Erythroblast (primary cell): ENCODE measurements around the gene CAPG.

ENCODE experiments used
- DNase-seq, 2 experiments: peaks; one replicate each; lab custom pipeline; 2025; lab: John Stamatoyannopoulos, UW
- GATA1 ChIP-seq: IDR thresholded peaks from 2 replicates; pipeline ENCODE4 v1.6.1; 2011; ENCODE audit warnings: low read depth, mild to moderate bottlenecking, control low read depth, low read length, moderate library complexity
- POLR2A ChIP-seq: IDR thresholded peaks from 2 replicates; pipeline ENCODE4 v1.6.1; 2011; ENCODE audit warnings: mild to moderate bottlenecking, low read length

Gene CAPG

GRCh38 chr2:85405201-85406059, 4.7 kb downstream of the CAPG start:
- no peak for TF ChIP-seq POLR2A
- TF ChIP-seq GATA1, result no peak
- no peak for DNase-seq

DNA sequence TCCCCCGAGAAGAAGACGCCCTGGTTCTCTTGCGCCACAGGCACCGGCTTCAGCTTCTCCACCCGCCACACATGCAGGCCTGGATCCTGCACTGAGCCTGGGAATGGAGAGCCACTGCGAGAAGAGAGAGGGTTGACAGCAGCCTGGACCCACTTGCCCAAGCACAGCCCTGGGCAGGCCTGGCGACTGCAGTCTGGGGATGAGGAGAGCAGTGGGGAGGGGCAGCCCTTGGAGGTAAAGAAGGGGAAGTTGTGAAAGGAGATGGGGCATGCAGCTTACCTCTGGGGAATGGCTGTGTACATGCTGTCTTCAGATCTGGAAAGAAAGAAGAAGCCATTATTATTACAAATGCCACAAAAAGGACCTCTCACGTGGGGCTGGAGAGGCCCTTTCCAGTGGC, 8.3 kb downstream of the CAPG start:
- TF ChIP-seq POLR2A (no peak), GATA1 (no peak)
- DNase-seq, result no peak

DNA sequence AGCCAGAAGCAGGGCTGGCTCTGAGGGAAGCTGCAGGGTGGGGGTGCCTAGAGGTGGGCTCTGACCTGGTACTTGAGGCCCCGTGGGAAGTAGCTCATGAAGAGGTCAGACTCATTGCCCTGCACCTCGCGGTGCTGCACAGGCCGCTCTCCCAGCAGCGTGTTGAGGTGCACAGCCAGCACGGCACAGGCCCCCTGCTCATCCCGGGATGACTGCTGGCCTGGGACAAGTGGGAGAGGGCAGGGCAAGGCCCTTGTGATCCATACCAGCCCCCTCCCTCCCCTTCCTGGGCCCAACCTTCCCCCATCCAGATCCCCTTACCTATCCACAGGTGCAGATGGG, 8.7 kb downstream of the CAPG start:
- TF ChIP-seq POLR2A (no peak), GATA1 (no peak)
- no peak for DNase-seq

DNA sequence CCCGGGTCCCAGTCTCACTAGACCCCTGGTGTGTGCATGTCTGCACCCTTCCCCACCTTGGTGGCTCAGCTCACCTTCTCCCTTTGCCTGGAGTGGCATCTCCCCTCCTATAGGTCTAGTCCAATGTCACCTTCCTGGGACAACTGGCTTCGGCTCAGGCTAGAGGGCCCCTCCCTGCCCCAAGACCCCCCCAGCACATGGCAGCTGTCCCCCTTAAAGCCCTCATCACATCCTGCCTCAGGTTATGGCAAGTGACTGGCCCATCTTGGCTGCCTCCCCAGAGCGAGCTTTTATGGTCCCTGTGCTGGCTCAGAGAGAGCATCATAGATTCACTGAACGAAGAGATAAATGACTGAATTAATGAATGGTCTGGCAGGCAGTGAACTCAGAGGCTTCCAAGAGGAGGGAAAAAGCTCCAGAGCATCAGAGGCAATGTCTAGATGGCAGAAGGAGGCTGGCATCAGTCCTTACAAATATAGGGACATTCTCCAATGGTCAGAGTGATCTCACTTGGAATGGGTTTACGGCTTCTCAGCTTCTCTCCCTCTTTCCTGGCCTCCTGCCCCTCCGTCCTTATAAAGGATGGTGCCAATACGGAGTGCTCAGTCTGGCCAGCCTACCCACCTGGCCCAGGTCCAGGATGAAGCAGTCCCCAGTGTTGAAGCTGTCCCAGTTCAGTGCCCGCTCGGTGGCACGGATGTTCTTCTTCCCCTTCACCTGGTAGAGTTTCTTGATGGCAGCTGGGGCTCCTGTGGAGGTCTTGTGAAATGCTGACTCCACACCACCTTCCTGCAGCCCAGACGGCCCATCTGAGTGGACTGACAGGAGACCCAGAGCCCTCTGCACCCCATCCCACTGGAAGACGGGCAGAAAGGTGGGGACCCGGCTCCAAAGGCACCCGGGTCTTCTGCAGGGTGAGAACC, 9.4 kb downstream of the CAPG start:
- no peak for DNase-seq
- no peak for TF ChIP-seq POLR2A
- no peak for TF ChIP-seq GATA1

- TF ChIP-seq POLR2A, result no peak
- no peak for TF ChIP-seq GATA1
- no peak for DNase-seq
These were observed 10.1 kb downstream of the CAPG start for GRCh38 chr2:85400023-85400422.

DNA sequence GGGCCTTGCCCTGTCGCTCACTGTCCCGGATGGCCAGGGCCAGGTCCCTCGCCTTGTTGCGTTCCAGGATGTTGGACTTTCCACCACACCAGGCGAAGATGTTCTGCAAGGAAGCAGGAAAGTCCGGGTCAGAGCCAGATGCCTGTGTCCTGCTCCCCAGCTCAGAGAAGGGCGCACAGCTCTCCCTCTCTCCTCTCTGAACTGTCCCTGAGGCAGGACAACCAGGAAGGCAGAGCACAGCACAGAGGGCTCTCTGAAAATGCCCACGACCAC, 11.0 kb downstream of the CAPG start:
- DNase-seq, result no peak
- no peak for TF ChIP-seq POLR2A
- no peak for TF ChIP-seq GATA1

DNA sequence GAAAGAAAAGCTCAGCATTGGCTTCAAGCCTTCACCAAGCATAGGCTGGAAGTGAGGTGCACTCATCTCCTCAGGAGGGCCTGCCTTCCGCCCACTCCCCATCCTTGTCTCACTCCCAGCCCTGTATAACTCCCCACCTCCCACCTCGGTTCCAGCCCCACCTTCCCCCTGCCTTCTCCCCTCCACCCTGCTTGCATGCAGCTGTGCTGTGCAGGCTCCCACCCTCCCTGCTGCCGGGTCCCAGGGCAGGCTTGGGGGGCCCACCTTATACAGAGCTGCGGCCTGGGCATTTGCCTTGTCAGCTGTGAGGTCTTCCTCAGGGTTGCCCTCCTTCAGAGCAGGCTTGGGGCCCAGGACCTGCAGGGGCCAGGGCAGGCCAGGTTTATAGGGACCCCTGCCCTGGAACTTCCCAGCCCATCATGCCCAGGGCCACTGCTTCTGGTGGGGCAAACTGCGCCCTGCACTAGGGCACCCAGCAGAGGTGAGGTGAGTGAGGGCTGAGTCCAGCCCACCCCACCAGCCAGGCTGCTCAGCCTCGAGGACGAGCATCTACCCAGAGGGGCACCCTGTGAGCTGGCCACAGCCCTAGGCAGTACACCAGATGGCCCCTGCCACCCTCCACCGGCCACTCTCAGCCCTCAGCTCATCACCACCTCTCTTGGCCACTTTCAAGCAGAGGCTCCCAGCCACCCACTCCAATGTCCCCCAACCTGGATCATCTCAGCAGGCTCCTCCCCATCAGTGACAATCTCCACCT, 11.6 kb downstream of the CAPG start:
- TF ChIP-seq POLR2A (no peak), GATA1 (no peak)
- no peak for DNase-seq

- TF ChIP-seq GATA1 (no peak), POLR2A (no peak)
- DNase-seq, result no peak
These were observed 12.2 kb downstream of the CAPG start for GRCh38 chr2:85397925-85398331.

- DNase-seq, result no peak
- TF ChIP-seq GATA1, result no peak
- TF ChIP-seq POLR2A, result no peak
These were observed 13.4 kb downstream of the CAPG start for GRCh38 chr2:85396531-85397470.

- no peak for DNase-seq
- no peak for TF ChIP-seq GATA1
These were observed 14.2 kb downstream of the CAPG start for GRCh38 chr2:85395912-85396475.

DNA sequence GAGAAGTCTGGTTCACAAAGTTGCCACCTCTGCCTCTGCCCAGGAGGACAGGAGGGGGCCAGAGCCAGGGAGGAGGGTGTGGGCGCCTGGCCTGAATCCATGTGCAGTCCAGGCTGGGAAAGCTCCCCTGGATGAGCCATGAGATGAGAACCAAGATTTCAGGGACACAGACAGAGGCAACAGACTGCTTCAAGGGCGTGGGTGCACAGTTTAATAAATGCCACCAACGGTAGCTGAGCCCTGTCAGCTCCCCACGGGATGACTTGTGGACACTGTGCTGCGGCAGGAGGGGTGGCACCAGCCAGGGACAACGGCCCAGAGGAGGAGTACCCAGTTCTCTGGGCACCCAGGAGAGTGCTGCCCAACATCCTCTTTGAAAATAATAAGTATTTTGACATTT, 15.2 kb downstream of the CAPG start:
- no peak for DNase-seq

DNA sequence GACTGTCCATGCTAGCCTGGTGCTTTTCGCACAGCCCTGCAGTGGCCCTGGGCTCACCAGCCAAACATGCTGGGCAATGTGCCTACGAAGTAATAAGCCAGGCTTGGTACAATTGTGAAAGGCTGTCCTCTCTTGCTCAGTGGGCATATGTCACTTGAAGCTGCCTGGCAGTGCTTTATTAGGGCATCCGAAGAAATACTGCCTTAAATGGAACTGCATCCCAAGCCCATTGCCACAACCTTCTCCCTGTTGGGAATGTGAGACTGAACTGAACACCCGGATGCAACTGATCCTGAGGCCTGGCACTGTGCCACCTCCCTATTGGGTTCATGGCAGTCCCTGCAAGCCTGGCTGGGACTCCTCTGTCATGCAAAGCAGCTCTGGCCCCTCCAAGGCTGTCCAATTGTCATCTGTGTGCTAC, 15.9 kb downstream of the CAPG start:
- TF ChIP-seq POLR2A (no peak), GATA1 (no peak)
- no peak for DNase-seq

More for the DNA sequence above, 15.2 kb downstream of the CAPG start:
- TF ChIP-seq POLR2A (no peak), GATA1 (no peak)
